Measurements from ENCODE around the gene C4orf46. TPM values are rescaled to one million over a fixed set of nuclear protein-coding genes. Genes with fewer than 3 reads are reported as not detected.

The C4orf46 gene
- polyA plus RNA-seq, 1 experiment, result 15.7 TPM

DNA sequence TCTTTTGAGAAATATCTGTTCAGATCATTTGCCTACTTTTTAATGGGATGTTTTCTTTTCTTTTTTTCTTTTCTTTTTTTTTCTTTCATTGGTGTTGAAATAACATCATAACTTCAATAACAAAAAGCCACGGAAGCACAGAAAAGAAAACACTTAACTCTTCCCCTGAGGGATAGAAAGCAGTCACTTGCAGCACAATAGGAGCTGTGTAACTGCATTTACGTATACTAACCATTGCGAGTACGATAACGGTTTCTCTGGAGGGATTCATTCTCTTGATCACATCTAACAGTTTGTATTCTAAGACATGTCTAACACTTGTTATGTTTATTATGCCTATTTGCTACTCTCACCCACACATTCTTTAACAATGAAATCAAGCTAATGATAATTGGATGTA is 27.3 kb downstream of the C4orf46 start:
- Histone ChIP-seq H3K4me3 (ENCODE audit: low read depth, low read length) (no peak overlapping the region), H3K27ac (ENCODE audit: low read depth, low read length) (no peak overlapping the region), H3K27me3 (ENCODE audit: control insufficient read depth, insufficient read depth, low read length) (no peaks in the 10 kb centered on the region), H3K9me3 (ENCODE audit: control insufficient read depth, insufficient read depth, low read length) (no peaks in the 10 kb centered on the region)
- TF ChIP-seq, protein P1, sequence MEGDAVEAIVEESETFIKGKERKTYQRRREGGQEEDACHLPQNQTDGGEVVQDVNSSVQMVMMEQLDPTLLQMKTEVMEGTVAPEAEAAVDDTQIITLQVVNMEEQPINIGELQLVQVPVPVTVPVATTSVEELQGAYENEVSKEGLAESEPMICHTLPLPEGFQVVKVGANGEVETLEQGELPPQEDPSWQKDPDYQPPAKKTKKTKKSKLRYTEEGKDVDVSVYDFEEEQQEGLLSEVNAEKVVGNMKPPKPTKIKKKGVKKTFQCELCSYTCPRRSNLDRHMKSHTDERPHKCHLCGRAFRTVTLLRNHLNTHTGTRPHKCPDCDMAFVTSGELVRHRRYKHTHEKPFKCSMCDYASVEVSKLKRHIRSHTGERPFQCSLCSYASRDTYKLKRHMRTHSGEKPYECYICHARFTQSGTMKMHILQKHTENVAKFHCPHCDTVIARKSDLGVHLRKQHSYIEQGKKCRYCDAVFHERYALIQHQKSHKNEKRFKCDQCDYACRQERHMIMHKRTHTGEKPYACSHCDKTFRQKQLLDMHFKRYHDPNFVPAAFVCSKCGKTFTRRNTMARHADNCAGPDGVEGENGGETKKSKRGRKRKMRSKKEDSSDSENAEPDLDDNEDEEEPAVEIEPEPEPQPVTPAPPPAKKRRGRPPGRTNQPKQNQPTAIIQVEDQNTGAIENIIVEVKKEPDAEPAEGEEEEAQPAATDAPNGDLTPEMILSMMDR (IDR thresholded peaks at IDR 0.05; ENCODE audit: low read depth, low read length), result no peak
- CTCF ChIA-PET, result no interaction called here
- no peak for DNase-seq (ENCODE audit: low read depth, low spot score)
- POLR2A ChIA-PET, result no interaction called here

DNA sequence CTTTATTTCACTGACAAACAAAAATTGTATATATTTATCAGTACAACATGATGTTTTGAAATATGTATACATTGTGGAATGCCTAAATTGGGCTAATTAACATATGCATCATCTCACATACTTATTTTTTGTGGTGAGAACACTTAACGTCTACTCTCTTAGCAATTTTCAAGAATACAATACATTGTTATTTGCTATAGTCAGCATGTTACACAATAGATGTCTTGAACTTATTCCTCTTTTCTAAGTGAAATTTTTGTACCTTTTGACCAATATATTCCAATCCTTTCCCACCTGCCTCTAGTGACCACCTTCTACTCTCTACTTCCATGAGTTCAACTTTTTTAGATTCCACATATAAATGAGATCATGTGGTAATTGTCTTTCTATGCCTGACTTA is 35.1 kb downstream of the C4orf46 start:
- TF ChIP-seq, protein P1 (IDR thresholded peaks at IDR 0.05; ENCODE audit: low read depth, low read length), result no peak
- DNase-seq (ENCODE audit: low read depth, low spot score), result no peak
- H3K9me3 ChIP-seq (ENCODE audit: control insufficient read depth, insufficient read depth, low read length), result no peaks in the 10 kb centered on the region
- no peak overlapping the region for H3K27ac ChIP-seq (ENCODE audit: low read depth, low read length)
- CTCF ChIA-PET, result no interaction called here
- POLR2A ChIA-PET, result no interaction called here
- no peak overlapping the region for H3K4me3 ChIP-seq (ENCODE audit: low read depth, low read length)
- H3K27me3 ChIP-seq (ENCODE audit: control insufficient read depth, insufficient read depth, low read length), result no peaks in the 10 kb centered on the region

DNA sequence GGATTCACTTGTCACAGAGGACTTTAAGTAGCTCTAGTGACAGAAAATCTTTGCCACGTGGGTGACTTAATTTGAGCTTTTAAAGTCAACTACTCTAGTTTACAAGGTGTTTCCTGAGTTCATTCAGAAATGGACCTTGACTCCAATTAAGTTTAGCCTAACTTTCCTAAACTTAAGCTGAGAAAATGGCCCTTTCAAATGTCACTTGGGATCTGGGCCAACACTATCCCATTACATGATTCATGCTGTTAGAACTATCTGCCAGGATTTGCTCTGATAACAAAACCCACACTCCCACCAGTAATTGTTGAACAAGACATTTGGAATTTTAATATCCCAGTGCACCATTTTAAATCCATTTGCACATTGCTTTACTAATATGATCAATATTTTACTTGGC is 40.8 kb downstream of the C4orf46 start:
- Histone ChIP-seq H3K9me3 (ENCODE audit: control insufficient read depth, insufficient read depth, low read length) (no peaks in the 10 kb centered on the region), H3K27ac (ENCODE audit: low read depth, low read length) (no peak overlapping the region), H3K4me3 (ENCODE audit: low read depth, low read length) (no peak overlapping the region), H3K27me3 (ENCODE audit: control insufficient read depth, insufficient read depth, low read length) (no peaks in the 10 kb centered on the region)
- ChIA-PET POLR2A (no interaction called here), CTCF (no interaction called here)
- TF ChIP-seq, protein P1 (IDR thresholded peaks at IDR 0.05; ENCODE audit: low read depth, low read length), result no peak
- DNase-seq (ENCODE audit: low read depth, low spot score), result no peak

DNA sequence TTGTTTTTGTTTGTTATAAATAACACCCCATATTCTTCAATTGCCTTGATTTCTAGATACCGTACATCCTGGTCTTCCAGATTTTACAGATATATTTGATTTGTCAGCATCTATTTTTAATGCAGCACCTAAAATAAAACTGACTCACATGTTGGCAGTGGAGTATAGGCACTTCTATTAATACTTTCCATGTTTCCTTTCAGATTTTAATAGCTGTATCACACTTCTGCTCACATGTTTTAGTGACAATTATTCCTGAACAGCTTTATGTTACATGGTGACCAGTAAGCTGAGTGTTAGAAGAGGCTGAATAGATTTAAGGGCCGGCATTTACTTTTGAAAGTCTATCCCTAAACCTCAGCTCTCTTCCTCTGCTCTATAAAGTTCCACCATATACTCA is 46.1 kb downstream of the C4orf46 start:
- TF ChIP-seq, protein P1 (IDR thresholded peaks at IDR 0.05; ENCODE audit: low read depth, low read length), result no peak
- no peaks in the 10 kb centered on the region for H3K27me3 ChIP-seq (ENCODE audit: control insufficient read depth, insufficient read depth, low read length)
- H3K9me3 ChIP-seq (ENCODE audit: control insufficient read depth, insufficient read depth, low read length), result no peaks in the 10 kb centered on the region
- CTCF ChIA-PET, result interaction anchor here (0.6 to 5.0 kb wide), 21 partner anchors 9 to 432 kb away, joined by 3 to 92 read pairs (median 4); no protein-coding TSS in a partner anchor
- H3K4me3 ChIP-seq (ENCODE audit: low read depth, low read length), result no peak overlapping the region
- no peak for DNase-seq (ENCODE audit: low read depth, low spot score)
- no peak overlapping the region for H3K27ac ChIP-seq (ENCODE audit: low read depth, low read length)
- POLR2A ChIA-PET, result no interaction called here

DNA sequence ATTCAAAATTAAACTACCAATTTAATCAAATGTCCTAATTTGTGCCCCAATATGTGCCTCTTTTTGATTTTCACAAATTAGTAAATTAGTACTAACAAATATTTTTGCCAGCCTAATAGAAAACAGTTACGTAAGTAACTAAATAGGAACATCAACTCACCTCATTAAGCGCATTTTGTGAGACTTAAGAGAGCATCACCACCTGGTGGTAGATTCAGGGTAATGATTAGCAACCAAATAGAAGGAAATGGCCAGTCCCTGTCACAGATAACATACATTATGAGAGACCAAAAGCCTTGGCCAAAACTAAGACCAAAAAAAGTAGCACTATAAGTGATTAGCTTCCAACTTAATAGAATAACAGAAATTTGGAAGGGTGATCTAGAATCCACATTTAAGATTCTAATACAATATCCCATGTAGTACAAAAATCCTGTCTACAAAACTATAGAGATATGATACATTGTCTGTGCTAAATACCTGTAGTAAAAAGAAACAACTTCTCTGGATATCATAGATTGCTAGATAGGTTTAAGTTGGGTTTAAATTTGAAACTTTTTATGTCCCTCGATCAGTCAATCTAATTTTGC is 46.7 kb downstream of the C4orf46 start:
- CTCF ChIA-PET, result interaction anchor here (0.9 to 5.0 kb wide), 21 partner anchors 10 to 432 kb away, joined by 3 to 92 read pairs (median 4); no protein-coding TSS in a partner anchor
- no peaks in the 10 kb centered on the region for H3K27me3 ChIP-seq (ENCODE audit: control insufficient read depth, insufficient read depth, low read length)
- no peak overlapping the region for H3K4me3 ChIP-seq (ENCODE audit: low read depth, low read length)
- TF ChIP-seq, protein P1 (IDR thresholded peaks at IDR 0.05; ENCODE audit: low read depth, low read length), result peak; percentile 79
- no peak overlapping the region for H3K27ac ChIP-seq (ENCODE audit: low read depth, low read length)
- peak; percentile 27 for DNase-seq (ENCODE audit: low read depth, low spot score)
- no peaks in the 10 kb centered on the region for H3K9me3 ChIP-seq (ENCODE audit: control insufficient read depth, insufficient read depth, low read length)
- POLR2A ChIA-PET, result no interaction called here

Measured in AG04450 (cell line).